Measurements from ENCODE around the gene IL1B.

The IL1B gene

DNA sequence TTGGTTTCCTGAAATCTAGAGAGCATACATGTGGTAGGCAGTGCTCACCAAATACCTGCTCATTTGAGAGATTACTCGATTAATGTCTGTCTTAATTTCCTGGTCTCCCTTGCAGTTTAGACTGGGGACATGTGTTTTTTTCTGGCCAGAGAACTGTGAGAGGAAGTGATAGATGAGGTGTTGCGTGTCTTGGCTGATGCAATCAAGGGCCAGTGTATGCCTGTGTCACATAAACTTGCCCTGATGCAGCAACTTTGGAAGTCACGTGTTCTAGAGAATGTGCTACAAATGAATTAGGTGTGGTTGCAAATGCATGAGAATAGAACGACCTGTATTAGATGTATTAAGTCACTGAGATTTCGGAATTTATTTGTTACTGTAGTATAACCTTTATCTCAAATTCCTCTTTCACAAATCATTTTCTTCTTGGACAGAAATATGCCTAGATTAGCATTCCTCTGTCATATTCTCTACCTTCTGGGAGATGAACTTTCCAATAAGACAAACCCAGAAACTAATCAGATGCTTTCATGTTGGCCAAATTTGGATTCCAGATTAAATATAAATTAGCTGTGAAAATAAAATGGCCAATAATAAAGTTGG, 42.3 kb downstream of the IL1B start:
- Histone ChIP-seq H4K91ac (ENCODE audit: low read depth, low read length) (no peak overlapping the region), H3K27ac (ENCODE audit: low read depth, low read length) (no peak overlapping the region), H3K4ac (ENCODE audit: low read depth, low read length) (no peak overlapping the region), H3K4me3 (ENCODE audit: low read depth, low read length) (no peak overlapping the region), H3K79me2 (ENCODE audit: control insufficient read depth, insufficient read depth, low read length, poor library complexity) (no peaks in the 10 kb centered on the region), H3K4me1 (ENCODE audit: control insufficient read depth in 1 of 2, insufficient read depth in 2 of 2, low read length in 2 of 2) (peaks cover 3 to 14% of the 10 kb centered on the region in 2 experiments), H2AFZ (ENCODE audit: insufficient read depth, low read length, poor library complexity) (no peak overlapping the region), H3K14ac (ENCODE audit: low read length) (no peak overlapping the region), H2AK5ac (ENCODE audit: low read length) (no peak overlapping the region), H2BK12ac (ENCODE audit: low read length) (no peak overlapping the region), H4K8ac (ENCODE audit: low read depth, low read length) (no peak overlapping the region), H3K79me1 (ENCODE audit: low read length) (no peaks in the 10 kb centered on the region), H4K12ac (ENCODE audit: low read depth, low read length) (no peak overlapping the region), H2BK5ac (ENCODE audit: low read depth, low read length, poor library complexity) (no peak overlapping the region), H3K9ac (ENCODE audit: low read length) (no peak overlapping the region), H3K18ac (ENCODE audit: low read length) (no peak overlapping the region), H3K36me3 (ENCODE audit: control insufficient read depth in 1 of 2, insufficient read depth in 2 of 2, low read length in 2 of 2) (no peaks in the 10 kb centered on the region), H3K4me2 (ENCODE audit: low read length) (no peak overlapping the region), H2BK120ac (ENCODE audit: insufficient read depth, low read length, poor library complexity) (no peak overlapping the region), H3K27me3 (ENCODE audit: insufficient read depth, low read length) (no peaks in the 10 kb centered on the region), H3K23ac (ENCODE audit: low read length) (no peak overlapping the region), H3K9me3 (ENCODE audit: insufficient read depth, low read depth, low read length) (peaks cover 4% of the 10 kb centered on the region)
- DNase-seq: peak; percentile 97 to 98
- WGBS (ENCODE audit: extremely low coverage, insufficient coverage, insufficient read length): no CpG with 5 or more reads among the region's 5 CpGs

DNA sequence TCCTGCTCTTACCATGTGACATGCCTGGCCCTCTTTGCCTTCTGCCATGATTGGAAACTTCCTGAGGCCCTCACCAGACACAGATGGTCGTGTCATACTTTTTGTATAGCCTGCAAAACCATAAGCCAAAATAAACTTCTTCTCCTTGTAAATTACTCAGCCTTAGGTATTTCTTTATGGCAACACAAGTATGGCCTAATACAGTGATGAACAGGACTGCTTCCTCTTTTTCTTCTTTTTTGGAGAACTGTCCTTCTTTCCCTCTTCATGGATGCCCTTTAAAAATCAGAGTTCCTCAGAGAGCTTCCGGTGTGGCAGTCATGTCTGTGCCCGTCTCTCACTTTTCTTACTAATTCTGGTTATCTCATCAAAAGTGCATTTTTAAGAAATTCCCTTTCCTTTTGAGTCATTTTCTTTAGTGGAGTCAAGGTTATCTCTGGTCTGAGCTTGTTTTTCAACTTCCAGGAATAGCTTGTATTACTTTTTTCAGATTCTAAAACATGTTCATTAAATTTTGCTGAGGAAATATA, 43.1 kb downstream of the IL1B start:
- Histone ChIP-seq H2BK12ac (ENCODE audit: low read length) (no peak overlapping the region), H3K79me2 (ENCODE audit: control insufficient read depth, insufficient read depth, low read length, poor library complexity) (no peaks in the 10 kb centered on the region), H3K79me1 (ENCODE audit: low read length) (no peaks in the 10 kb centered on the region), H3K4me1 (ENCODE audit: control insufficient read depth in 1 of 2, insufficient read depth in 2 of 2, low read length in 2 of 2) (peaks cover 3 to 14% of the 10 kb centered on the region in 2 experiments), H3K27ac (ENCODE audit: low read depth, low read length) (no peak overlapping the region), H3K9me3 (ENCODE audit: insufficient read depth, low read depth, low read length) (peaks cover 4% of the 10 kb centered on the region), H4K12ac (ENCODE audit: low read depth, low read length) (no peak overlapping the region), H3K18ac (ENCODE audit: low read length) (no peak overlapping the region), H2BK5ac (ENCODE audit: low read depth, low read length, poor library complexity) (no peak overlapping the region), H3K27me3 (ENCODE audit: insufficient read depth, low read length) (no peaks in the 10 kb centered on the region), H3K36me3 (ENCODE audit: control insufficient read depth in 1 of 2, insufficient read depth in 2 of 2, low read length in 2 of 2) (no peaks in the 10 kb centered on the region), H4K91ac (ENCODE audit: low read depth, low read length) (no peak overlapping the region), H3K4me3 (ENCODE audit: low read depth, low read length) (no peak overlapping the region), H3K23ac (ENCODE audit: low read length) (no peak overlapping the region), H2AFZ (ENCODE audit: insufficient read depth, low read length, poor library complexity) (no peak overlapping the region), H3K4me2 (ENCODE audit: low read length) (no peak overlapping the region), H3K4ac (ENCODE audit: low read depth, low read length) (no peak overlapping the region), H2BK120ac (ENCODE audit: insufficient read depth, low read length, poor library complexity) (peak overlapping the region; percentile 36), H4K8ac (ENCODE audit: low read depth, low read length) (no peak overlapping the region), H2AK5ac (ENCODE audit: low read length) (no peak overlapping the region), H3K14ac (ENCODE audit: low read length) (no peak overlapping the region), H3K9ac (ENCODE audit: low read length) (no peak overlapping the region)
- peak; percentile 29 to 90 for DNase-seq
- no CpG with 5 or more reads among the region's 3 CpGs for WGBS (ENCODE audit: extremely low coverage, insufficient coverage, insufficient read length)

DNA sequence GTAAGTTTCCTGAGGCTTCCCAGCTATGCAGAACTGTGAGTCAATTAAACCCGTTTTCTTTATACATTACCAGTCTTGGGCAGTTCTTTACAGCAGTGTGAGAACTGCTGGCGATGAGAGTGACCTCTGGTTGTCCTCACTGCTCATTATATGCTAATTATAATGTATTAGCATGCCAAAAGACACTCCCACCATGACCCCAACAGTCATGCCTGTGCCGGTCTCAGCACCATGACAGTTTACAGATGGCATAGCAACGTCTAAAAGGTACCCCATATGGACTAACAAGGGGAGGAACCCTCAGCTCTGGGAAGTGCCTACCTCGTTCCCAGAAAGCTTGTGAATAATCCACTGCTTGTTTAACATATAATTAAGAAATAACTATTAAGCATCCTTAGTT, 44.2 kb downstream of the IL1B start:
- H2AFZ ChIP-seq (ENCODE audit: insufficient read depth, low read length, poor library complexity): no peak overlapping the region
- no peaks in the 10 kb centered on the region for H3K36me3 ChIP-seq (ENCODE audit: control insufficient read depth in 1 of 2, insufficient read depth in 2 of 2, low read length in 2 of 2)
- no peak overlapping the region for H3K4me3 ChIP-seq (ENCODE audit: low read depth, low read length)
- H2BK120ac ChIP-seq (ENCODE audit: insufficient read depth, low read length, poor library complexity): no peak overlapping the region
- H2BK12ac ChIP-seq (ENCODE audit: low read length): no peak overlapping the region
- no peak overlapping the region for H4K12ac ChIP-seq (ENCODE audit: low read depth, low read length)
- no peaks in the 10 kb centered on the region for H3K79me1 ChIP-seq (ENCODE audit: low read length)
- DNase-seq: peak in 1 of 2 donors; percentile 44
- H3K14ac ChIP-seq (ENCODE audit: low read length): no peak overlapping the region
- H2AK5ac ChIP-seq (ENCODE audit: low read length): no peak overlapping the region
- peaks cover 4% of the 10 kb centered on the region for H3K9me3 ChIP-seq (ENCODE audit: insufficient read depth, low read depth, low read length)
- no peaks in the 10 kb centered on the region for H3K79me2 ChIP-seq (ENCODE audit: control insufficient read depth, insufficient read depth, low read length, poor library complexity)
- no peak overlapping the region for H3K9ac ChIP-seq (ENCODE audit: low read length)
- H4K8ac ChIP-seq (ENCODE audit: low read depth, low read length): no peak overlapping the region
- H3K23ac ChIP-seq (ENCODE audit: low read length): no peak overlapping the region
- no peak overlapping the region for H2BK5ac ChIP-seq (ENCODE audit: low read depth, low read length, poor library complexity)
- H3K4ac ChIP-seq (ENCODE audit: low read depth, low read length): no peak overlapping the region
- no CpG with 5 or more reads among the region's 5 CpGs for WGBS (ENCODE audit: extremely low coverage, insufficient coverage, insufficient read length)
- no peak overlapping the region for H3K4me2 ChIP-seq (ENCODE audit: low read length)
- no peak overlapping the region for H3K27ac ChIP-seq (ENCODE audit: low read depth, low read length)
- no peak overlapping the region for H4K91ac ChIP-seq (ENCODE audit: low read depth, low read length)
- H3K18ac ChIP-seq (ENCODE audit: low read length): no peak overlapping the region
- H3K4me1 ChIP-seq (ENCODE audit: control insufficient read depth in 1 of 2, insufficient read depth in 2 of 2, low read length in 2 of 2): peaks cover 3 to 14% of the 10 kb centered on the region in 2 experiments
- H3K27me3 ChIP-seq (ENCODE audit: insufficient read depth, low read length): no peaks in the 10 kb centered on the region

DNA sequence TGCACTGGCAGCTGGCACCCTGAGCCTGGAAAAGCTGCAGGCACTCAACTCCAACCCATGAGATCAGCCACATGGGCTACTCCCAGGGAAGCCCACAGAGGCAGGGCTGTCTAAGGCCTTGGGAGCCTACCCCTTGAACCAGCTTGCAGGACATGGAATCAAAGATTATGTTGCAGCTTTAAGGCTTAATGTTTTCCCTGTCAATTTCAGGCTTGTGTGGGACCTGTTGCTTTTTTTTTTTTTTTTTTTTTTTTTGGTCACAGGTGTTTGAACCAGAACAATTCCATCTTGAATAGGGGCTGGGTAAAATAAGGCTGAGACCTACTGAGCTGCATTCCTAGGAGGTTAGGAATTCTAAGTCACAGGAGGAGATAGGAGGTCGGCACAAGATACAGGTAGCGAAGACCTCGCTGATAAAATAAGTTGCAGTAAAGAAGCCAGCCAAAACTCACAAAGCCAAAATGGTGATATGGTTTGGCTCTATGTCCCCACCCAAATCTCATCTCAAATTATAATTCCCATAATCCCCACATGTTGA, 44.8 kb downstream of the IL1B start:
- Histone ChIP-seq H3K36me3 (ENCODE audit: control insufficient read depth in 1 of 2, insufficient read depth in 2 of 2, low read length in 2 of 2) (no peaks in the 10 kb centered on the region), H3K27me3 (ENCODE audit: insufficient read depth, low read length) (no peaks in the 10 kb centered on the region), H3K4me3 (ENCODE audit: low read depth, low read length) (no peak overlapping the region), H2BK120ac (ENCODE audit: insufficient read depth, low read length, poor library complexity) (no peak overlapping the region), H3K4me2 (ENCODE audit: low read length) (no peak overlapping the region), H2AFZ (ENCODE audit: insufficient read depth, low read length, poor library complexity) (no peak overlapping the region), H3K14ac (ENCODE audit: low read length) (no peak overlapping the region), H3K27ac (ENCODE audit: low read depth, low read length) (no peak overlapping the region), H3K9ac (ENCODE audit: low read length) (no peak overlapping the region), H4K8ac (ENCODE audit: low read depth, low read length) (no peak overlapping the region), H3K18ac (ENCODE audit: low read length) (no peak overlapping the region), H3K23ac (ENCODE audit: low read length) (no peak overlapping the region), H2BK5ac (ENCODE audit: low read depth, low read length, poor library complexity) (no peak overlapping the region), H3K79me1 (ENCODE audit: low read length) (no peaks in the 10 kb centered on the region), H3K9me3 (ENCODE audit: insufficient read depth, low read depth, low read length) (peaks cover 4% of the 10 kb centered on the region), H4K12ac (ENCODE audit: low read depth, low read length) (no peak overlapping the region), H4K91ac (ENCODE audit: low read depth, low read length) (no peak overlapping the region), H3K4me1 (ENCODE audit: control insufficient read depth in 1 of 2, insufficient read depth in 2 of 2, low read length in 2 of 2) (peaks cover 3 to 14% of the 10 kb centered on the region in 2 experiments), H2AK5ac (ENCODE audit: low read length) (no peak overlapping the region), H2BK12ac (ENCODE audit: low read length) (no peak overlapping the region), H3K79me2 (ENCODE audit: control insufficient read depth, insufficient read depth, low read length, poor library complexity) (no peaks in the 10 kb centered on the region), H3K4ac (ENCODE audit: low read depth, low read length) (no peak overlapping the region)
- peak; percentile 58 to 85 for DNase-seq
- no CpG with 5 or more reads among the region's 3 CpGs for WGBS (ENCODE audit: extremely low coverage, insufficient coverage, insufficient read length)

Data from trophoblast cell (in vitro differentiated cells and primary cell).